GM10248 (cell line): ENCODE data around the gene R3HDM4.
A peak's percentile ranks its signal among the peaks of the same experiment; 100 is the strongest.

ENCODE experiments used
- CTCF ChIA-PET: fragments of 300-600 bp; sonication (Branson Sonifier 250); formaldehyde crosslinking; extraction: SDS; loops from one replicate; lab custom pipeline; 2021; ENCODE audit warnings: antibody characterized with exemption; lab: Yijun Ruan, JAX
- POLR2A ChIA-PET: fragments of 350-650 bp; sonication (Branson Sonifier 250); formaldehyde crosslinking; extraction: SDS; loops from one replicate; lab custom pipeline; 2020; ENCODE audit warnings: antibody characterized with exemption; lab: Yijun Ruan, JAX
- DNase-seq: peaks from one replicate; pipeline ENCODE4 v3.0.0; 2012; ENCODE audit errors: extremely low spot score
- TF ChIP-seq, protein P1 (sequence below): IDR thresholded peaks from 2 replicates; pipeline ENCODE4 v1.5.1; 2012; ENCODE audit warnings: mild to moderate bottlenecking, low read depth; ENCODE audit errors: extremely low read depth, missing control alignments, control extremely low read depth

R3HDM4 gene

DNA sequence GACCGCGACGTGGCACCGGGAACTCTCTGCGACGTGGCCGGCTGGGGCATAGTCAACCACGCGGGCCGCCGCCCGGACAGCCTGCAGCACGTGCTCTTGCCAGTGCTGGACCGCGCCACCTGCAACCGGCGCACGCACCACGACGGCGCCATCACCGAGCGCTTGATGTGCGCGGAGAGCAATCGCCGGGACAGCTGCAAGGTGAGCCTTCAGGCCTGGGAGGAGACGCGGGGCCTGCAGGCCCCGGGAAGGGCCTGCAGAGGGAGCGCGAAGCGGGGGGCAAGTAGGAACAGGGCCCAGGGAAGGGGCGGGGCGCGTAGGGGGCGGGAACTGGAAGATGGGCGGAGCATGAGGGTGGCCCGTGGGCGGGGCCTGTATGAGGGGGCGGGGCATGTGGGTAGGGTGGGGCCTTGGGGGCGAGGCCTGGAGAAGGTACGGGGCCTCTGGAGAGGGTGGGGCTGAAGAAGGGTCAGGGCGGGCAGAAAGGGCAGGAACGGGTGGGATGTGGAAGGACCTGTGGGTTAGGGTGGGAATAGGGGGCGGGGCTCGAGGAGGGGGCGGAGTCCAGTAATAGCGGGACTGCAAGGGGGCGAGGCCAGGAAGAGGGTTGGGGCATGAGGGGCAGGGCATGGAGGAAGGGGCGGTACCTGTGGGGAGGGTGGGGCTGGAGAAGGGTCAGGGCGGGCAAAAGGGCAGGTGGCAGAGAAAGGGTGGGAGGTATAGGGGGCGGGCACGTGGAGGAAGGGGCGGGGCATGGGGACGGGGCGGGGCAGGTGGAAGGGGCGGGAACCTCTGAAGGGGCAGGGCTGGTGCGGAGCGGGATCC, 51.1 kb downstream of the R3HDM4 start:
- peak; percentile 88 for DNase-seq
- TF ChIP-seq, protein P1, sequence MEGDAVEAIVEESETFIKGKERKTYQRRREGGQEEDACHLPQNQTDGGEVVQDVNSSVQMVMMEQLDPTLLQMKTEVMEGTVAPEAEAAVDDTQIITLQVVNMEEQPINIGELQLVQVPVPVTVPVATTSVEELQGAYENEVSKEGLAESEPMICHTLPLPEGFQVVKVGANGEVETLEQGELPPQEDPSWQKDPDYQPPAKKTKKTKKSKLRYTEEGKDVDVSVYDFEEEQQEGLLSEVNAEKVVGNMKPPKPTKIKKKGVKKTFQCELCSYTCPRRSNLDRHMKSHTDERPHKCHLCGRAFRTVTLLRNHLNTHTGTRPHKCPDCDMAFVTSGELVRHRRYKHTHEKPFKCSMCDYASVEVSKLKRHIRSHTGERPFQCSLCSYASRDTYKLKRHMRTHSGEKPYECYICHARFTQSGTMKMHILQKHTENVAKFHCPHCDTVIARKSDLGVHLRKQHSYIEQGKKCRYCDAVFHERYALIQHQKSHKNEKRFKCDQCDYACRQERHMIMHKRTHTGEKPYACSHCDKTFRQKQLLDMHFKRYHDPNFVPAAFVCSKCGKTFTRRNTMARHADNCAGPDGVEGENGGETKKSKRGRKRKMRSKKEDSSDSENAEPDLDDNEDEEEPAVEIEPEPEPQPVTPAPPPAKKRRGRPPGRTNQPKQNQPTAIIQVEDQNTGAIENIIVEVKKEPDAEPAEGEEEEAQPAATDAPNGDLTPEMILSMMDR, result no peak
- CTCF ChIA-PET, result interaction anchor here (1.7 to 4.0 kb wide), 3 partner anchors 12 to 31 kb away, joined by 9 to 23 read pairs (median 12); partner anchors contain the start of genes MED16 and RNU6-9
- POLR2A ChIA-PET, result no interaction called here

DNA sequence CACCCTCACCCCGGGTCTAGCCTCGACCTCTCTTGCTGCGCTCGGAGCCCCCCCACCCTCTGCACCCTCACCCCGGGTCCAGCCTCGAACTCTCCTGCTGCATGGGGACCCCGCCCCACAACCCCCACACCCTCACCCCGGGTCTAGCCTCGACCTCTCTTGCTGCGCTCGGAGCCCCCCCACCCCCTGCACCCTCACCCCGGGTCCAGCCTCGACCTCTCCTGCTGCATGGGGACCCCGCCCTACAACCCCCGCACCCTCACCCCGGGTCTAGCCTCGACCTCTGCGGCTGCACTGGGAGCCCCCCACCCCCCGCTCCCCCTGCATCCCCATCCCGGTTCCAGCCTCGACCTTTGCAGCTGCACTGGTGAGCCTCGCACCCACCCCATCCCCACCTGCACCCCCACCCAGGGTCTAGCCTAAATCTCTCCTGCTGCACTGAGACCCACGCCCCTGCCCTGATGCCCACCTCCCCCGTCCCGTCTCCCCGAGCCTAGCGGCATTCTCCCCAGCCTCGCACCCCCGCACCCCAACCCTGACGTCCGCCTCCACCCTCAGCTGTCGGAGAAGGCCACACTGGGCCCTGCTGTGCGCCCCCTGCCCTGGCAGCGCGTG, 51.8 kb downstream of the R3HDM4 start:
- TF ChIP-seq, protein P1, result no peak
- CTCF ChIA-PET, result no interaction called here

DNA sequence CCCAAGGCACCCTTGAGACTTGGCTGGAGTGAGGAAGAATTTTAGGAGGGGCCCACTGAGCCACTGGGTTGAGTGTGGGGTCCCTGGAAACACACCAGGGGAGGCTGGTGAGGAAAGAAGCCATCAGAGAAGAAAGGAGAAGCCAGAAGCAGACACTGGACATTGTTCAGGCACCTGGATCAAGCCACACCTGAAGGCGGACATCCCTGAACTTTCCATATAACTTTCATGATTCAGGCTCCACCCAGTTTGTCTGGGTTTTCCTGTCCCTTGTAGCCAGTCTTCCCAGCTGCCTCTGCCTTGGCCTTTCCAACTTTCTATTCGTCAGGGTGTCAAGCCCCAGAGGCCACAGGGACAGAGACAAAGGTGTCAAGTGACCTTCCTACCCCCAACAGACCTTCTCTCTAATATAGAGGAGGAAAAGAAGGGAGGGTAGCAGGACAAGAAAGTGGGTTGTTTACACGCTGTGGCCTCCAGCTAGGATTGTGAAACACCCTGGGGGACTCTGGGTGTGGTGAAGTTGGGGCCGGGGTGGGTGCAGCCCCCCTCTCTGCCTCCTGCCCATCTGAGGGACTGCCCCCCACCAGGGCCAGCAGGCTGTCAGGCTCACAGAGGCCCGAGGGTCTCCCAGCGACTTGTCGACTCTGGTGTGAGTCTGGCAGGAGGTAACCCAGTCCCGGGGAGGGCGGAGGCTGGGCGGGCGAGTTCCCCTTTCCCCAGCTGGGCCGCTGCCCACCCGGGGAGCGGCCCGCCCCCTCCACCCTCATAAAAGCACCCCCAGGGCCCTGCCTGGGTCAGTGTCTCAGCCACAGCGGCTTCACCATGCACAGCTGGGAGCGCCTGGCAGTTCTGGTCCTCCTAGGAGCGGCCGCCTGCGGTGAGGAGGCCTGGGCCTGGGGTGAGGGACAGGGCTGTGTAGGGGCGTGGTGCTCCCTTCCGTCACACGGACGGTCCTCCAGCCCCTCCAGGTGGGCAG, 53.9 kb downstream of the R3HDM4 start, which contains the start of gene CFD:
TSS of gene CFD (plus strand) at position 797 of the 976 bp plus-strand sequence. CDS start at position 823, 26 bp downstream.
- POLR2A ChIA-PET, result no interaction called here
- CTCF ChIA-PET, result interaction anchor here (0.8 to 2.0 kb wide), 5 partner anchors 10 to 64 kb away, joined by 3 to 9 read pairs (median 4); no protein-coding TSS in a partner anchor
- TF ChIP-seq, protein P1, result no peak
- no peak for DNase-seq

More for the DNA sequence above, 51.8 kb downstream of the R3HDM4 start:
- POLR2A ChIA-PET, result no interaction called here
- DNase-seq, result no peak

DNA sequence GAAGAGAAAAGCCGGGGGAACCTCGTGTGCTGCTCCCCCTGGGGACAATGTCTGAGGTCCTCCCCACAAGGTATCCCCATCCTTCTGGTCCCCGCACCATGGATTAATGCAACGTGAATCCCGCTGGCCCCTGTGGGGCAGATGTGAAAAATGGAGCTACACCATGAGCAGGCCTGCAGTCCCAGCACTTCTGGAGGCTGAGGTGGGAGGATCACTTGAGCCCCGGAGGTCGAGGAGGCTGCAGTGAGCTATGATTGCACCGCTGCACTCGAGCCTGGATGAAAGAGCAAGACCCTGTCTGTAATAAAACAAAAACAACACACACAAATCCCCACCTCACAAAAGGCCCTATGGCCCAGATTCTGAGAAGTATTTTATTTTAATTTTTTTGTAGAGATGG, 54.7 kb downstream of the R3HDM4 start:
- DNase-seq, result no peak
- TF ChIP-seq, protein P1, result no peak
- ChIA-PET POLR2A (no interaction called here), CTCF (interaction anchor here (0.8 to 2.0 kb wide), 5 partner anchors 9 to 65 kb away, joined by 3 to 9 read pairs (median 4); no protein-coding TSS in a partner anchor)

DNA sequence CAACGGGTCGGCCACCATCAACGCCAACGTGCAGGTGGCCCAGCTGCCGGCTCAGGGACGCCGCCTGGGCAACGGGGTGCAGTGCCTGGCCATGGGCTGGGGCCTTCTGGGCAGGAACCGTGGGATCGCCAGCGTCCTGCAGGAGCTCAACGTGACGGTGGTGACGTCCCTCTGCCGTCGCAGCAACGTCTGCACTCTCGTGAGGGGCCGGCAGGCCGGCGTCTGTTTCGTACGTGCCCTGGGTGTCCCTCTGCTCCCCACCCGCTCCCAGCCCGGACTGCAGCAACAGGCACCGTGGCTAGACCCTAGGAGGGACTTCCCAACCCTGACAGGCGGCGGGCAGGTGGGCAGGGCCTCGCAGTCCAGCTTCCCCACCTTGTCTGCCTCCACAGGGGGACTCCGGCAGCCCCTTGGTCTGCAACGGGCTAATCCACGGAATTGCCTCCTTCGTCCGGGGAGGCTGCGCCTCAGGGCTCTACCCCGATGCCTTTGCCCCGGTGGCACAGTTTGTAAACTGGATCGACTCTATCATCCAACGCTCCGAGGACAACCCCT, 57.4 kb downstream of the R3HDM4 start:
- DNase-seq, result no peak
- CTCF ChIA-PET, result interaction anchor here (1.0 to 2.4 kb wide), 10 partner anchors 10 to 148 kb away, joined by 3 to 11 read pairs (median 3); partner anchors contain the start of gene PRTN3
- POLR2A ChIA-PET, result interaction anchor here (1.2 kb wide), 1 partner anchor 51 kb away, joined by 4 read pairs; no protein-coding TSS in a partner anchor
- TF ChIP-seq, protein P1, result no peak
